Neural cell (in vitro differentiated cells): ENCODE data around the gene ZFR2. TPM values are rescaled to one million over a fixed set of nuclear protein-coding genes. Genes with fewer than 3 reads are reported as not detected.

Source experiments
- H2AFZ ChIP-seq: fragments of 200-600, 300-800 bp; sonication (generic), shearing (Covaris generic); 2 replicates; pipeline ENCODE4 v1.6.0; 2014; ENCODE audit warnings: low read depth, mild to moderate bottlenecking, antibody characterized with exemption, low read length, moderate library complexity
- H3F3A ChIP-seq: fragments of 200-600 bp; shearing (Covaris generic); 2 replicates; pipeline ENCODE4 v1.6.1; 2016; ENCODE audit warnings: mild to moderate bottlenecking, moderate library complexity, mixed read lengths, antibody characterized with exemption, low read length; ENCODE audit not compliant: insufficient read depth, poor library complexity, severe bottlenecking
- H3K27ac ChIP-seq: fragments of 200-600, 300-800 bp; sonication (generic), shearing (Covaris generic); 2 replicates; pipeline ENCODE4 v1.5.1; 2014; ENCODE audit warnings: mild to moderate bottlenecking, low read length, moderate library complexity
- H3K27me3 ChIP-seq: fragments of 300-800, 200-600 bp; sonication (generic), shearing (Covaris generic); 2 replicates; pipeline ENCODE4 v1.6.0; 2014; ENCODE audit warnings: mild to moderate bottlenecking, low read depth, low read length, moderate library complexity; ENCODE audit not compliant: insufficient read depth
- H3K36me3 ChIP-seq: fragments of 300-800, 200-600 bp; sonication (generic), shearing (Covaris generic); 2 replicates; pipeline ENCODE4 v1.5.1; 2014; ENCODE audit warnings: mild to moderate bottlenecking, antibody characterized with exemption, low read length, moderate library complexity; ENCODE audit not compliant: insufficient read depth
- H3K4me2 ChIP-seq: fragments of 300-800, 200-600 bp; sonication (generic), shearing (Covaris generic); 2 replicates; pipeline ENCODE4 v1.6.0; 2014; ENCODE audit warnings: mild to moderate bottlenecking, low read length
- H3K4me3 ChIP-seq: fragments of 300-800, 200-600 bp; sonication (generic), shearing (Covaris generic); 2 replicates; pipeline ENCODE4 v1.5.1; 2014; ENCODE audit warnings: mild to moderate bottlenecking, low read length, moderate library complexity
- H3K79me2 ChIP-seq: fragments of 200-600 bp; shearing (Covaris generic); replicated peaks from 2 replicates; pipeline ENCODE4 v1.6.0; 2014; ENCODE audit warnings: mild to moderate bottlenecking, low read length, moderate library complexity; ENCODE audit not compliant: insufficient read depth
- H3K9ac ChIP-seq: fragments of 300-800, 200-600 bp; sonication (generic), shearing (Covaris generic); 2 replicates; pipeline ENCODE4 v1.6.1; 2016; ENCODE audit warnings: mild to moderate bottlenecking, low read length, mixed read lengths
- H3K9me2 ChIP-seq: fragments of 200-600 bp; shearing (Covaris generic); 2 replicates; pipeline ENCODE4 v1.6.1; 2016; ENCODE audit warnings: mild to moderate bottlenecking, low read length, mixed read lengths; ENCODE audit not compliant: insufficient read depth
- H3K9me3 ChIP-seq: fragments of 200-600, 300-800 bp; sonication (generic), shearing (Covaris generic); 2 replicates; pipeline ENCODE4 v1.6.1; 2016; ENCODE audit warnings: mild to moderate bottlenecking, mixed run types, low read length, moderate library complexity, mixed read lengths
- H4K20me1 ChIP-seq: fragments of 200-600 bp; shearing (Covaris generic); 2 replicates; pipeline ENCODE4 v1.6.1; 2016; ENCODE audit warnings: mild to moderate bottlenecking, mixed run types; ENCODE audit not compliant: insufficient read depth
- EP300 ChIP-seq: fragments of 450-650 bp; conservative IDR thresholded peaks from 2 replicates; pipeline ENCODE4 v1.6.1; 2014; ENCODE audit warnings: antibody characterized with exemption, mild to moderate bottlenecking, moderate library complexity; ENCODE audit not compliant: poor library complexity, severe bottlenecking
- EZH2 ChIP-seq: fragments of 200-600, 300-800 bp; shearing (Covaris generic), sonication (generic); IDR thresholded peaks from 2 replicates; pipeline ENCODE4 v1.6.1; 2014; ENCODE audit warnings: antibody characterized with exemption, low read length, borderline replicate concordance, mild to moderate bottlenecking; ENCODE audit not compliant: insufficient read depth, poor library complexity, severe bottlenecking
- MXI1 ChIP-seq: fragments of 450-650 bp; conservative IDR thresholded peaks from 2 replicates; pipeline ENCODE4 v1.6.1; 2014; ENCODE audit warnings: antibody characterized with exemption, mild to moderate bottlenecking; ENCODE audit not compliant: poor library complexity, severe bottlenecking
- POLR2AphosphoS5 ChIP-seq: IDR thresholded peaks from 2 replicates; pipeline ENCODE4 v1.6.1; 2012
- RAD21 ChIP-seq: fragments of 450-650 bp; conservative IDR thresholded peaks from 2 replicates; pipeline ENCODE4 v1.6.1; 2014; ENCODE audit warnings: antibody characterized with exemption, mild to moderate bottlenecking, moderate library complexity
- SMC3 ChIP-seq: fragments of 450-650 bp; conservative IDR thresholded peaks from 2 replicates; pipeline ENCODE4 v1.6.1; 2014; ENCODE audit warnings: antibody characterized with exemption, mild to moderate bottlenecking, moderate library complexity; ENCODE audit not compliant: poor library complexity
- TAF1 ChIP-seq: IDR thresholded peaks from 2 replicates; pipeline ENCODE4 v1.6.1; 2012; ENCODE audit warnings: low read depth
- polyA plus RNA-seq: library from polyadenylated mRNA; depleted of rRNA; stranded (reverse); fragments of >200 nt; gene quantifications from 2 replicates; pipeline ENCODE4 v1.2.3, GENCODE V29; 2014
- TF ChIP-seq, protein P1 (sequence below): IDR thresholded peaks from 2 replicates; pipeline ENCODE4 v1.6.1; 2012; ENCODE audit warnings: borderline replicate concordance
- TF ChIP-seq, protein P2 (sequence below): fragments of 450-650 bp; IDR thresholded peaks from 2 replicates; pipeline ENCODE4 v1.5.1; 2014; ENCODE audit warnings: antibody characterized with exemption, mild to moderate bottlenecking, moderate library complexity; ENCODE audit not compliant: poor library complexity, severe bottlenecking

The ZFR2 gene
- polyA plus RNA-seq, 1 donor from 2014 or later: 9.0 TPM

DNA sequence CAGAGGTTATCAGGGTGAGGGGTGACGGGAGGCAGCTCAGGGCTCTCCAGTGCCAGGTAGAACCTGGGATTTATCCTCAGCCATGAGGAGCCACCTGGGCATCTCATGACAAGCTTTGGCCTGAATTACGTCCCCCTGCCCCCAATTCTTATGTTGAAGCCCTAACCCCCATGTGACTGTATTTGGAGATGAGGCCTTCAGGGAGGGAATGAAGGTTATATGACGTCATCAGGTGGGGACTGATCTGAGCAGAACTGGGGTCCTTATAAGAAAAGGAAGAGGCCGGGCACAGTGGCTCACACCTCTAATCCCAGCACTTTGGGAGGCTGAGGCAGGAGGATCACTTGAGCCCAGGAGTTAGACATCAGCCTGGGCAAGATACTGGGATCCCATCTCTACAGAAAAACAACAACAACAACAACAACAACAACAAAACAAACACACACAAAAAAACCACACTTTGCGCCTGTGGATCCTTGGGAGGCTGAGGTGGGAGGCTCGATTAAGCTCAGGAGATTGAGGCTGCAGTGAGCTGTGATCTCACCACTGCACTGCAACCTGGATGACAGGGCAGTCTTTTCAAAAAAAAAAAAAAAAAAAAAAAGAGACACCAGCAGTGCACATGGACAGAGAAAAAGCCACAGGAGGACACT lies 18.4 kb downstream of the ZFR2 start:
- H3K27ac ChIP-seq: no peak overlapping the region
- peaks cover 7% of the 10 kb centered on the region for H3K9me3 ChIP-seq
- no peak for TF ChIP-seq EP300
- no peaks in the 10 kb centered on the region for H3F3A ChIP-seq
- no peaks in the 10 kb centered on the region for H3K79me2 ChIP-seq
- H3K9ac ChIP-seq: no peak overlapping the region
- H4K20me1 ChIP-seq: no peaks in the 10 kb centered on the region
- H3K4me3 ChIP-seq: no peak overlapping the region
- no peak overlapping the region for H2AFZ ChIP-seq
- H3K27me3 ChIP-seq: no peaks in the 10 kb centered on the region
- no peaks in the 10 kb centered on the region for H3K9me2 ChIP-seq
- no peaks in the 10 kb centered on the region for H3K36me3 ChIP-seq
- no peak overlapping the region for H3K4me2 ChIP-seq

DNA sequence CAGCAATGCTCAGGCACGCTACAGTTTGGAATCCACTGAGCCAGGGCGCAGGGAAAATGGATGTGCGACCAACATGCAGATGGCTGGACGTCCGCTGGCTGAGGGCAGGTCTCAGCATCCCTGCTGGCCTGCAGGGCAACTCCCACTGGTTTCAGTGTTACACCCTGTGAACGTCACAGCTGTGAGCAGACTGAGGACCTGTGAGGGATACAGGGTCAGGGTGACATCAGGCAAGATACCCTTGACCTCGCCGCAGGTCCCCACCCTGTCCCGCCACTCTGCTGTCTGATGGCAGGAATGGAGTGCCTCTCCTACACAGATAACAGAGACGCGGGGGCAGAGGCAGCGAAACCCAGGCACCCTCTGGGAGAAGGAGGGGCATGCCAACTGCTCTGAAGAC lies 19.1 kb downstream of the ZFR2 start:
- no peaks in the 10 kb centered on the region for H3K9me2 ChIP-seq
- H3K36me3 ChIP-seq: no peaks in the 10 kb centered on the region
- no peak for TF ChIP-seq SMC3
- no peak for TF ChIP-seq POLR2AphosphoS5
- TF ChIP-seq, protein P1, sequence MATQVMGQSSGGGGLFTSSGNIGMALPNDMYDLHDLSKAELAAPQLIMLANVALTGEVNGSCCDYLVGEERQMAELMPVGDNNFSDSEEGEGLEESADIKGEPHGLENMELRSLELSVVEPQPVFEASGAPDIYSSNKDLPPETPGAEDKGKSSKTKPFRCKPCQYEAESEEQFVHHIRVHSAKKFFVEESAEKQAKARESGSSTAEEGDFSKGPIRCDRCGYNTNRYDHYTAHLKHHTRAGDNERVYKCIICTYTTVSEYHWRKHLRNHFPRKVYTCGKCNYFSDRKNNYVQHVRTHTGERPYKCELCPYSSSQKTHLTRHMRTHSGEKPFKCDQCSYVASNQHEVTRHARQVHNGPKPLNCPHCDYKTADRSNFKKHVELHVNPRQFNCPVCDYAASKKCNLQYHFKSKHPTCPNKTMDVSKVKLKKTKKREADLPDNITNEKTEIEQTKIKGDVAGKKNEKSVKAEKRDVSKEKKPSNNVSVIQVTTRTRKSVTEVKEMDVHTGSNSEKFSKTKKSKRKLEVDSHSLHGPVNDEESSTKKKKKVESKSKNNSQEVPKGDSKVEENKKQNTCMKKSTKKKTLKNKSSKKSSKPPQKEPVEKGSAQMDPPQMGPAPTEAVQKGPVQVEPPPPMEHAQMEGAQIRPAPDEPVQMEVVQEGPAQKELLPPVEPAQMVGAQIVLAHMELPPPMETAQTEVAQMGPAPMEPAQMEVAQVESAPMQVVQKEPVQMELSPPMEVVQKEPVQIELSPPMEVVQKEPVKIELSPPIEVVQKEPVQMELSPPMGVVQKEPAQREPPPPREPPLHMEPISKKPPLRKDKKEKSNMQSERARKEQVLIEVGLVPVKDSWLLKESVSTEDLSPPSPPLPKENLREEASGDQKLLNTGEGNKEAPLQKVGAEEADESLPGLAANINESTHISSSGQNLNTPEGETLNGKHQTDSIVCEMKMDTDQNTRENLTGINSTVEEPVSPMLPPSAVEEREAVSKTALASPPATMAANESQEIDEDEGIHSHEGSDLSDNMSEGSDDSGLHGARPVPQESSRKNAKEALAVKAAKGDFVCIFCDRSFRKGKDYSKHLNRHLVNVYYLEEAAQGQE: no peak
- TF ChIP-seq EP300: no peak
- TF ChIP-seq, protein P2, sequence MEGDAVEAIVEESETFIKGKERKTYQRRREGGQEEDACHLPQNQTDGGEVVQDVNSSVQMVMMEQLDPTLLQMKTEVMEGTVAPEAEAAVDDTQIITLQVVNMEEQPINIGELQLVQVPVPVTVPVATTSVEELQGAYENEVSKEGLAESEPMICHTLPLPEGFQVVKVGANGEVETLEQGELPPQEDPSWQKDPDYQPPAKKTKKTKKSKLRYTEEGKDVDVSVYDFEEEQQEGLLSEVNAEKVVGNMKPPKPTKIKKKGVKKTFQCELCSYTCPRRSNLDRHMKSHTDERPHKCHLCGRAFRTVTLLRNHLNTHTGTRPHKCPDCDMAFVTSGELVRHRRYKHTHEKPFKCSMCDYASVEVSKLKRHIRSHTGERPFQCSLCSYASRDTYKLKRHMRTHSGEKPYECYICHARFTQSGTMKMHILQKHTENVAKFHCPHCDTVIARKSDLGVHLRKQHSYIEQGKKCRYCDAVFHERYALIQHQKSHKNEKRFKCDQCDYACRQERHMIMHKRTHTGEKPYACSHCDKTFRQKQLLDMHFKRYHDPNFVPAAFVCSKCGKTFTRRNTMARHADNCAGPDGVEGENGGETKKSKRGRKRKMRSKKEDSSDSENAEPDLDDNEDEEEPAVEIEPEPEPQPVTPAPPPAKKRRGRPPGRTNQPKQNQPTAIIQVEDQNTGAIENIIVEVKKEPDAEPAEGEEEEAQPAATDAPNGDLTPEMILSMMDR: no peak
- TF ChIP-seq RAD21: no peak
- TF ChIP-seq MXI1: no peak
- no peak for TF ChIP-seq EZH2
- TF ChIP-seq TAF1: no peak
- no peak overlapping the region for H3K4me3 ChIP-seq
- H3K4me2 ChIP-seq: no peak overlapping the region
- H4K20me1 ChIP-seq: no peaks in the 10 kb centered on the region
- no peaks in the 10 kb centered on the region for H3F3A ChIP-seq
- no peak overlapping the region for H3K27ac ChIP-seq
- no peaks in the 10 kb centered on the region for H3K27me3 ChIP-seq
- H2AFZ ChIP-seq: no peak overlapping the region
- H3K9me3 ChIP-seq: peaks cover 7% of the 10 kb centered on the region
- no peak overlapping the region for H3K9ac ChIP-seq
- H3K79me2 ChIP-seq: no peaks in the 10 kb centered on the region
